Esophagus (tissue), 2 donors: Measurements from ENCODE around the gene INTS2. TPM values are rescaled to one million over a fixed set of nuclear protein-coding genes. Genes with fewer than 3 reads are reported as not detected.

Experiments
- H3K27ac ChIP-seq, 2 donors: one replicate each; pipeline ENCODE4 v1.5.1; 2013; ENCODE audit warnings: low read depth in 2 of 2, mild to moderate bottlenecking in 2 of 2, inconsistent platforms in 1 of 2, low read length in 1 of 2, moderate library complexity in 1 of 2
- H3K27me3 ChIP-seq, 2 donors: one replicate each; pipeline ENCODE4 v1.6.1; 2013; ENCODE audit warnings: low read length in 2 of 2, control low read depth in 1 of 2, mild to moderate bottlenecking in 1 of 2; ENCODE audit not compliant: insufficient read depth in 2 of 2, control insufficient read depth in 1 of 2
- H3K36me3 ChIP-seq, 2 donors: one replicate each; pipeline ENCODE4 v1.6.1; 2013; ENCODE audit warnings: low read length in 1 of 2; ENCODE audit not compliant: control insufficient read depth in 2 of 2, insufficient read depth in 2 of 2
- H3K4me1 ChIP-seq, 2 donors: one replicate each; pipeline ENCODE4 v1.6.1; 2013; ENCODE audit warnings: low read length in 1 of 2; ENCODE audit not compliant: control insufficient read depth in 2 of 2, insufficient read depth in 2 of 2
- H3K4me3 ChIP-seq, 2 donors: one replicate each; pipeline ENCODE4 v1.5.1; 2013; ENCODE audit warnings: low read length in 2 of 2, mild to moderate bottlenecking in 2 of 2, low read depth in 1 of 2, moderate library complexity in 1 of 2
- H3K9me3 ChIP-seq, 2 donors: one replicate each; pipeline ENCODE4 v1.6.1; 2013; ENCODE audit warnings: mild to moderate bottlenecking in 2 of 2, low read depth in 1 of 2, low read length in 1 of 2, moderate library complexity in 1 of 2; ENCODE audit not compliant: control insufficient read depth in 2 of 2, insufficient read depth in 1 of 2
- WGBS, 2 donors: extraction: QIAGEN DNeasy Blood & Tissue Kit; methylation state at CpG; one replicate each; pipeline ENCODE4 v1.1.7; 2013; 5-methylcytosine and 5-hydroxymethylcytosine counted together
- polyA plus RNA-seq, 2 donors: library from polyadenylated mRNA; stranded (reverse); fragments of 200-250 nt; gene quantifications; one replicate each; pipeline ENCODE4 v1.2.3, GENCODE V29; 2013
- donor health status: healthy with polysubstance abuse.
- donor health status: Bipolar disorder and iron deficiency.

The INTS2 gene
- polyA plus RNA-seq, 2 donors: 2.1 to 2.3 TPM

DNA sequence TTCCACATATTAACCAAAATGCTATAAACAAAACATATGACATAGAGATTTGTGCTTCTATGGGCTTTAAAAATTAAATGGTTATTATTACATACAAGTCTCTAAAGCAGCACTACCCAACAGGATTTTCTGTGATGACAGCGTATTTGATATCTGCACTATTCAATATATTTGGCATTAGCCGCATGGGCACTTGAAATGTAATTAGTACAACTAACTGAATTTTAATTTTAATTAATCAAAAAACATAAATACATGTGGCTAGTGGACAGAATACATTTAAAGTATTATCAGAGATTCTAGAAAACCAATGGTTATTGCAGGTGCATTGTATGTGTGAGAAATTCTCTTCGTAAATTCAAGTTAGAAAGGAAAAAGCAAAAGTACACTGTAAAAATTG is 110.3 kb downstream of the INTS2 start:
- no peaks in the 10 kb centered on the region for H3K9me3 ChIP-seq
- H3K4me3 ChIP-seq: no peak overlapping the region
- no peaks in the 10 kb centered on the region for H3K36me3 ChIP-seq
- no peak overlapping the region for H3K27ac ChIP-seq
- no peaks in the 10 kb centered on the region for H3K27me3 ChIP-seq
- no peaks in the 10 kb centered on the region for H3K4me1 ChIP-seq
- 97% methylated on average over 3 of the region's 3 CpGs for WGBS, 2 donors

DNA sequence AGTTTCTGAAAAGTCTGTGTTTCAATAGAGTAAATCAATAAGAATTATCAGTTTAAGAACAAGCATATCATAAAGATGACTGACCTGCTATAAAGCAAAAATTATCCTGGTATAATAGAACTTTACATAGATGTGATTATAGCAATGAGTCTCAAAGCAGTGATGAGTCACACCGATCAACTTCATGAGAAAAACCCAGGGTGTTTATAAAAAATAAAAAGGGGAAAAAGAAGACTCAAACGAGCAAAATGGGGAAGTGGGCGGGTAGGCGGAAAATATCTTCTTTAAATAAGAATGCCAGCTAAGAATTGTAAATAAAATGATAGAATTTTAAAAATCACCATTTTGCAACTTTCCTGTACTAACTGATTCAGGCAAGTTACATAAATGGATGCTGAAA is 111.2 kb downstream of the INTS2 start:
- 63 to 65% methylated on average over 4 of the region's 4 CpGs for WGBS, 2 donors
- H3K4me3 ChIP-seq: no peak overlapping the region
- no peaks in the 10 kb centered on the region for H3K27me3 ChIP-seq
- no peaks in the 10 kb centered on the region for H3K36me3 ChIP-seq
- H3K9me3 ChIP-seq: no peaks in the 10 kb centered on the region
- no peaks in the 10 kb centered on the region for H3K4me1 ChIP-seq
- no peak overlapping the region for H3K27ac ChIP-seq

DNA sequence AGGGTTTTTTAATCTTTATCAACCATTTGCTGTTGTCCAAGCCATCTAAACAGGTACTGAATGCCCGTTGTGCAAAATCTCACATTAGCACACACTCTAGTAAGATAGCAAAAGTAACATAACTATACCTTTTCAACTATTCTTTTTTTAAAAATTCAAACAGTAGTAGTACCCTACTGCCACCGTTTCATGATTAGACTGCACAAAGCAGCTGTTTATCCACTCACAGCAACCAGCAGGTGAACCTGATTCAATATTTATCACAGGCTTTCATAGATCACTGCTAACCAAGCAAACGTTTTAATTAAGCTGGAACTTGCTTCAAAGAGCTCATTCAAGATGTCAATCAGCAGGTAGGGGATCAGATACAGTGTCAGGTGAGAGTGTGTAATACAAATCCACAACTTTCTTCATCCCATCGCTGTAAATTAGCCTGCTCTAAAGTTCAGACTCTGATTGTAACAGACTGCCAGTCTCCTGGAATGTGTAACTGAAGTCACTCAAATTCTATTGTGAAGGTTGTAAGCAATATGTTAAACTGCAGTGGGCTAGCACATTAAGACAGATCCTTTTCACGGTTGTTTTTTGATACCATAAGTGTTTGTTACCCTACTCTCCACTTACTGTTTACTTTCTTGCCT is 111.8 kb downstream of the INTS2 start:
- Histone ChIP-seq H3K4me3 (no peak overlapping the region), H3K36me3 (no peaks in the 10 kb centered on the region), H3K27me3 (no peaks in the 10 kb centered on the region), H3K4me1 (no peaks in the 10 kb centered on the region), H3K27ac (no peak overlapping the region), H3K9me3 (no peaks in the 10 kb centered on the region)
- WGBS, 2 donors: 56 to 57% methylated on average over 5 of the region's 5 CpGs

Other genes starting within 250 kb of the INTS2 start
- 1 to 10 TPM; 1.4 to 1.7 TPM for gene BRIP1, start 64.5 kb downstream of the INTS2 start, polyA plus RNA-seq
- gene MED13, start 137.3 kb upstream of the INTS2 start, polyA plus RNA-seq: 1 to 10 TPM; 6.5 to 7.1 TPM